Natural killer cell (primary cell): ENCODE data around the gene EPB41L5. TPM values are rescaled to one million over a fixed set of nuclear protein-coding genes. Genes with fewer than 3 reads are reported as not detected.

Experiments used
- ATAC-seq, 3 donors: fragments of 150-1000 bp in 2 of 3; fragments of 200-7000 bp in 1 of 3; cut with Tn5 transposase; 1 replicate in 1 of 3; 2 replicates in 2 of 3; pipeline ENCODE4 v1.10.0; 2021; ENCODE audit warnings: mild to moderate bottlenecking in 2 of 3, moderate library complexity in 2 of 3
- DNase-seq, 2 donors: peaks; one replicate each; pipeline versions ENCODE4 v3.0.0 to v3.0.0-alpha.2; 2013 to 2021; ENCODE audit warnings: mixed read lengths in 1 of 2
- H3K27ac ChIP-seq: one replicate; pipeline ENCODE4 v1.5.1; 2013; ENCODE audit warnings: mild to moderate bottlenecking, low read length
- H3K27me3 ChIP-seq: one replicate; pipeline ENCODE4 v1.6.1; 2013; ENCODE audit warnings: low read length; ENCODE audit not compliant: control insufficient read depth, insufficient read depth
- H3K36me3 ChIP-seq: one replicate; pipeline ENCODE4 v1.6.1; 2013; ENCODE audit warnings: low read length; ENCODE audit not compliant: control insufficient read depth, insufficient read depth
- H3K4me1 ChIP-seq: one replicate; pipeline ENCODE4 v1.6.1; 2013; ENCODE audit warnings: low read length; ENCODE audit not compliant: control insufficient read depth, insufficient read depth
- H3K4me3 ChIP-seq: one replicate; pipeline ENCODE4 v1.5.1; 2013; ENCODE audit warnings: low read length
- H3K9me3 ChIP-seq: one replicate; pipeline ENCODE4 v1.6.1; 2013; ENCODE audit warnings: low read length; ENCODE audit not compliant: control insufficient read depth, insufficient read depth
- H3K27ac Mint-ChIP-seq, 2 donors: one replicate each; pipeline ENCODE4 v1.8.0; 2022; ENCODE audit warnings: mild to moderate bottlenecking in 2 of 2, mixed read lengths in 2 of 2, moderate library complexity in 1 of 2
- H3K27me3 Mint-ChIP-seq, 2 donors: one replicate each; pipeline ENCODE4 v1.8.0; 2022; ENCODE audit warnings: low read depth in 2 of 2, mixed read lengths in 2 of 2
- H3K36me3 Mint-ChIP-seq: one replicate; pipeline ENCODE4 v1.8.0; 2022; ENCODE audit warnings: mixed read lengths
- H3K4me1 Mint-ChIP-seq, 2 donors: one replicate each; pipeline ENCODE4 v1.8.0; 2022; ENCODE audit warnings: mixed read lengths in 2 of 2
- H3K4me3 Mint-ChIP-seq: one replicate; pipeline ENCODE4 v1.8.0; 2022; ENCODE audit warnings: mild to moderate bottlenecking, moderate library complexity, mixed read lengths
- H3K9me3 Mint-ChIP-seq, 2 donors: one replicate each; pipeline ENCODE4 v1.8.0; 2022; ENCODE audit warnings: mixed read lengths in 2 of 2
- WGBS: methylation state at CpG from one replicate; pipeline ENCODE4 v1.1.7; 2013; ENCODE audit warnings: missing lambda C conversion rate; ENCODE audit not compliant: insufficient coverage; 5-methylcytosine and 5-hydroxymethylcytosine counted together
- intact Hi-C: fragments of 100-400 bp; cut with micrococcal nuclease; formaldehyde crosslinking; loops from one replicate; pipeline ENCODE4 v1.14.2; 2022
- total RNA-seq, 4 donors: library from RNA; stranded (reverse); fragments of 120-200 nt in 1 of 4; gene quantifications; one replicate each; pipeline versions ENCODE4 v1.2.3 to v1.2.4, GENCODE V29; 2013 to 2022
- TF ChIP-seq, protein P1 (sequence below): fragments of 200-600 bp; IDR thresholded peaks from one replicate; pipeline ENCODE4 v1.8.0; 2022; ENCODE audit warnings: antibody characterized with exemption

The EPB41L5 gene
- total RNA-seq, 3 donors from 2014 or later (not counting 1 experiment from before 2014, with no cell fraction given) = 3.0 to 8.5 (median 3.6) TPM

DNA sequence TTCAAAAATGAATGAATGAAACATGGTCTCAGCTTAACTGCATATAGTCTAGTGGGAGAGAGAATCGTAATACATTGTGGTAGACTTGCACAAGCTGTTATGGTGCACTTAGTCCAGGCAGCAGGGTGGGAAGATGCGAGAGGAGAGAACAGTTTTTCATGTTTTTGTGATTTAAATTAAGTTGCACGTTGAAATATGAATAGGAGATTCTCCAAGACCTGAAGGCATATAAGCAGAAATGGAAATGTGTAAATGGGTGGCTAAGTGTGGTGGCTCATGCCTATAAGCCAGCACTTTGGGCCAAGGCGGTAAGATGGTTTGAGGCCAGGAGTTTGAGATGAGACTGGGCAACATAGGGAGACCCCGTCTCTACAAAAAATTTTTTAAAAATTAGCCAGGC, 149.8 kb downstream of the EPB41L5 start:
- Mint-ChIP-seq H3K4me1 (no peaks in the 10 kb centered on the region), H3K27me3 (no peaks in the 10 kb centered on the region), H3K36me3 (no peaks in the 10 kb centered on the region), H3K4me3 (no peak overlapping the region), H3K9me3 (no peaks in the 10 kb centered on the region), H3K27ac (no peak overlapping the region)
- H3K27me3 ChIP-seq = no peaks in the 10 kb centered on the region
- no peaks in the 10 kb centered on the region for H3K36me3 ChIP-seq
- no peaks in the 10 kb centered on the region for H3K9me3 ChIP-seq
- H3K4me3 ChIP-seq = no peak overlapping the region
- ATAC-seq (no peak), DNase-seq (no peak)
- 95% methylated on average over 5 of the region's 5 CpGs for WGBS
- H3K27ac ChIP-seq = no peak overlapping the region
- intact Hi-C loops = no loop called here
- H3K4me1 ChIP-seq = no peaks in the 10 kb centered on the region
- TF ChIP-seq, protein P1, sequence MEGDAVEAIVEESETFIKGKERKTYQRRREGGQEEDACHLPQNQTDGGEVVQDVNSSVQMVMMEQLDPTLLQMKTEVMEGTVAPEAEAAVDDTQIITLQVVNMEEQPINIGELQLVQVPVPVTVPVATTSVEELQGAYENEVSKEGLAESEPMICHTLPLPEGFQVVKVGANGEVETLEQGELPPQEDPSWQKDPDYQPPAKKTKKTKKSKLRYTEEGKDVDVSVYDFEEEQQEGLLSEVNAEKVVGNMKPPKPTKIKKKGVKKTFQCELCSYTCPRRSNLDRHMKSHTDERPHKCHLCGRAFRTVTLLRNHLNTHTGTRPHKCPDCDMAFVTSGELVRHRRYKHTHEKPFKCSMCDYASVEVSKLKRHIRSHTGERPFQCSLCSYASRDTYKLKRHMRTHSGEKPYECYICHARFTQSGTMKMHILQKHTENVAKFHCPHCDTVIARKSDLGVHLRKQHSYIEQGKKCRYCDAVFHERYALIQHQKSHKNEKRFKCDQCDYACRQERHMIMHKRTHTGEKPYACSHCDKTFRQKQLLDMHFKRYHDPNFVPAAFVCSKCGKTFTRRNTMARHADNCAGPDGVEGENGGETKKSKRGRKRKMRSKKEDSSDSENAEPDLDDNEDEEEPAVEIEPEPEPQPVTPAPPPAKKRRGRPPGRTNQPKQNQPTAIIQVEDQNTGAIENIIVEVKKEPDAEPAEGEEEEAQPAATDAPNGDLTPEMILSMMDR = no peak

GRCh38 chr2:120167272-120167671, 154.4 kb downstream of the EPB41L5 start:
- TF ChIP-seq, protein P1 = no peak
- no peak overlapping the region for H3K27ac Mint-ChIP-seq
- 93% methylated on average over 2 of the region's 2 CpGs for WGBS
- DNase-seq (no peak), ATAC-seq (no peak)
- intact Hi-C loops = no loop called here
- H3K4me1 ChIP-seq = no peaks in the 10 kb centered on the region
- H3K9me3 Mint-ChIP-seq = no peaks in the 10 kb centered on the region
- no peaks in the 10 kb centered on the region for H3K4me1 Mint-ChIP-seq
- H3K36me3 Mint-ChIP-seq = peaks cover 6% of the 10 kb centered on the region
- H3K27me3 ChIP-seq = no peaks in the 10 kb centered on the region
- no peaks in the 10 kb centered on the region for H3K36me3 ChIP-seq
- peaks cover 0 to 4% of the 10 kb centered on the region in 2 donors for H3K27me3 Mint-ChIP-seq
- H3K9me3 ChIP-seq = no peaks in the 10 kb centered on the region
- no peak overlapping the region for H3K27ac ChIP-seq
- no peak overlapping the region for H3K4me3 Mint-ChIP-seq
- H3K4me3 ChIP-seq = no peak overlapping the region

- TF ChIP-seq, protein P1 = no peak
These were observed 156.1 kb downstream of the EPB41L5 start for GRCh38 chr2:120169020-120169419.

GRCh38 chr2:120174963-120175581, 162.2 kb downstream of the EPB41L5 start:
- TF ChIP-seq, protein P1 = peak; percentile 92
- Mint-ChIP-seq H3K4me3 (no peak overlapping the region), H3K27ac (peak overlapping the region; percentile 98 to 99), H3K4me1 (peaks cover 18 to 32% of the 10 kb centered on the region in 2 donors), H3K36me3 (no peaks in the 10 kb centered on the region), H3K9me3 (no peaks in the 10 kb centered on the region), H3K27me3 (peaks cover 0 to 4% of the 10 kb centered on the region in 2 donors)
- Histone ChIP-seq H3K9me3 (no peaks in the 10 kb centered on the region), H3K4me3 (no peak overlapping the region), H3K27ac (no peak overlapping the region), H3K4me1 (peaks cover 14% of the 10 kb centered on the region), H3K36me3 (no peaks in the 10 kb centered on the region), H3K27me3 (no peaks in the 10 kb centered on the region)
- intact Hi-C loops = loop anchor here (1.0 to 5.0 kb wide), 4 partner anchors 68 to 534 kb away; no protein-coding TSS in a partner anchor
- ATAC-seq = no peak
- WGBS = 26% methylated on average over 6 of the region's 6 CpGs
- DNase-seq = peak in 1 of 2 donors; percentile 81

More at GRCh38 chr2:120169020-120169419, 156.1 kb downstream of the EPB41L5 start:
- Mint-ChIP-seq H3K4me3 (no peak overlapping the region), H3K27me3 (peaks cover 0 to 4% of the 10 kb centered on the region in 2 donors), H3K4me1 (no peaks in the 10 kb centered on the region), H3K9me3 (no peaks in the 10 kb centered on the region), H3K36me3 (peaks cover 6% of the 10 kb centered on the region), H3K27ac (no peak overlapping the region)
- H3K36me3 ChIP-seq = no peaks in the 10 kb centered on the region
- H3K27me3 ChIP-seq = no peaks in the 10 kb centered on the region
- H3K4me3 ChIP-seq = no peak overlapping the region
- no peaks in the 10 kb centered on the region for H3K9me3 ChIP-seq
- ATAC-seq = no peak
- intact Hi-C loops = no loop called here
- no peak overlapping the region for H3K27ac ChIP-seq
- H3K4me1 ChIP-seq = no peaks in the 10 kb centered on the region
- no peak for DNase-seq
